ENCODE data around the gene POU2F1.

Gene POU2F1

GRCh38 chr1:167288390-167289074 is 67.8 kb downstream of the POU2F1 start:
- DNase-seq: no peak
- H2BK12ac ChIP-seq (ENCODE audit: low read length in 2 of 2): no peak overlapping the region
- no peak overlapping the region for H3K27ac ChIP-seq (ENCODE audit: low read length, poor library complexity, severe bottlenecking)

GRCh38 chr1:167289075-167289442 is 68.4 kb downstream of the POU2F1 start:
- no peaks in the 10 kb centered on the region for H3K9me3 ChIP-seq (ENCODE audit: control insufficient read depth, low read length)
- no CpG with 5 or more reads among the region's 1 CpG for WGBS
- no peak overlapping the region for H2AFZ ChIP-seq (ENCODE audit: low read depth, low read length)

More at GRCh38 chr1:167288390-167289074, 67.8 kb downstream of the POU2F1 start:
- no peak overlapping the region for H3K14ac ChIP-seq (ENCODE audit: low read length in 2 of 2)
- H2BK120ac ChIP-seq (ENCODE audit: low read depth, low read length): no peak overlapping the region
- peaks cover 3% of the 10 kb centered on the region for H3K4me1 ChIP-seq (ENCODE audit: control insufficient read depth, insufficient read depth, low read depth, low read length)
- no peak overlapping the region for H3K9ac ChIP-seq (ENCODE audit: low read length)
- H2BK15ac ChIP-seq (ENCODE audit: low read depth, poor library complexity, severe bottlenecking): no peak overlapping the region
- H3K79me1 ChIP-seq (replicated peaks; ENCODE audit: low read length, poor library complexity, severe bottlenecking): peaks cover 10% of the 10 kb centered on the region
- H3K18ac ChIP-seq (ENCODE audit: low read depth in 1 of 2, low read length in 2 of 2): no peak overlapping the region
- WGBS: 100% methylated on average over 1 of the region's 3 CpGs
- H3K36me3 ChIP-seq (ENCODE audit: control insufficient read depth in 1 of 2, insufficient read depth in 2 of 2, low read depth in 1 of 2, low read length in 2 of 2): no peaks in the 10 kb centered on the region
- H3K27me3 ChIP-seq (ENCODE audit: control insufficient read depth in 1 of 2, insufficient read depth in 1 of 2, low read length in 2 of 2): no peaks in the 10 kb centered on the region
- H2AK5ac ChIP-seq (ENCODE audit: low read length, severe bottlenecking): no peak overlapping the region
- no peak overlapping the region for H2AFZ ChIP-seq (ENCODE audit: low read depth, low read length)
- H3K4me3 ChIP-seq (ENCODE audit: insufficient read depth in 1 of 2, low read depth in 1 of 2, low read length in 2 of 2): no peak overlapping the region
- no peaks in the 10 kb centered on the region for H3K9me3 ChIP-seq (ENCODE audit: control insufficient read depth, low read length)
- H3K4ac ChIP-seq (ENCODE audit: low read depth in 1 of 2, low read length in 2 of 2): no peak overlapping the region
- no peak overlapping the region for H3K23ac ChIP-seq (ENCODE audit: low read length in 2 of 2)
- H2BK5ac ChIP-seq (ENCODE audit: low read depth, low read length, poor library complexity, severe bottlenecking): no peak overlapping the region
- H4K91ac ChIP-seq (ENCODE audit: low read length): no peak overlapping the region
- no peak overlapping the region for H4K8ac ChIP-seq (ENCODE audit: low read length)
- H3K4me2 ChIP-seq (ENCODE audit: low read length, poor library complexity, severe bottlenecking): no peak overlapping the region

GRCh38 chr1:167289966-167290365 is 69.3 kb downstream of the POU2F1 start:
- no peaks in the 10 kb centered on the region for H3K9me3 ChIP-seq (ENCODE audit: control insufficient read depth, low read length)
- H3K23ac ChIP-seq (ENCODE audit: low read length in 2 of 2): no peak overlapping the region
- no peak overlapping the region for H2AFZ ChIP-seq (ENCODE audit: low read depth, low read length)
- H2BK15ac ChIP-seq (ENCODE audit: low read depth, poor library complexity, severe bottlenecking): no peak overlapping the region
- no peak overlapping the region for H2AK5ac ChIP-seq (ENCODE audit: low read length, severe bottlenecking)
- H3K4me1 ChIP-seq (ENCODE audit: control insufficient read depth, insufficient read depth, low read depth, low read length): peaks cover 3% of the 10 kb centered on the region
- H4K8ac ChIP-seq (ENCODE audit: low read length): no peak overlapping the region
- no peak overlapping the region for H2BK5ac ChIP-seq (ENCODE audit: low read depth, low read length, poor library complexity, severe bottlenecking)
- H3K27me3 ChIP-seq (ENCODE audit: control insufficient read depth in 1 of 2, insufficient read depth in 1 of 2, low read length in 2 of 2): no peaks in the 10 kb centered on the region
- H3K9ac ChIP-seq (ENCODE audit: low read length): no peak overlapping the region
- H4K91ac ChIP-seq (ENCODE audit: low read length): no peak overlapping the region
- H3K79me1 ChIP-seq (replicated peaks; ENCODE audit: low read length, poor library complexity, severe bottlenecking): peaks cover 11% of the 10 kb centered on the region
- H3K27ac ChIP-seq (ENCODE audit: low read length, poor library complexity, severe bottlenecking): no peak overlapping the region
- no peaks in the 10 kb centered on the region for H3K36me3 ChIP-seq (ENCODE audit: control insufficient read depth in 1 of 2, insufficient read depth in 2 of 2, low read depth in 1 of 2, low read length in 2 of 2)
- H2BK120ac ChIP-seq (ENCODE audit: low read depth, low read length): no peak overlapping the region
- H3K14ac ChIP-seq (ENCODE audit: low read length in 2 of 2): no peak overlapping the region
- no peak overlapping the region for H3K4ac ChIP-seq (ENCODE audit: low read depth in 1 of 2, low read length in 2 of 2)
- DNase-seq: no peak
- 100% methylated on average over 4 of the region's 5 CpGs for WGBS
- no peak overlapping the region for H2BK12ac ChIP-seq (ENCODE audit: low read length in 2 of 2)
- no peak overlapping the region for H3K4me2 ChIP-seq (ENCODE audit: low read length, poor library complexity, severe bottlenecking)
- H3K18ac ChIP-seq (ENCODE audit: low read depth in 1 of 2, low read length in 2 of 2): peak overlapping the region in 1 of 2 experiments; percentile 21
- no peak overlapping the region for H3K4me3 ChIP-seq (ENCODE audit: insufficient read depth in 1 of 2, low read depth in 1 of 2, low read length in 2 of 2)

More at GRCh38 chr1:167289075-167289442, 68.4 kb downstream of the POU2F1 start:
- Histone ChIP-seq H3K18ac (ENCODE audit: low read depth in 1 of 2, low read length in 2 of 2) (no peak overlapping the region), H3K4me1 (ENCODE audit: control insufficient read depth, insufficient read depth, low read depth, low read length) (peaks cover 3% of the 10 kb centered on the region), H3K27ac (ENCODE audit: low read length, poor library complexity, severe bottlenecking) (no peak overlapping the region), H3K4ac (ENCODE audit: low read depth in 1 of 2, low read length in 2 of 2) (no peak overlapping the region), H3K4me3 (ENCODE audit: insufficient read depth in 1 of 2, low read depth in 1 of 2, low read length in 2 of 2) (no peak overlapping the region), H4K8ac (ENCODE audit: low read length) (no peak overlapping the region), H2BK120ac (ENCODE audit: low read depth, low read length) (no peak overlapping the region), H3K14ac (ENCODE audit: low read length in 2 of 2) (no peak overlapping the region), H2BK12ac (ENCODE audit: low read length in 2 of 2) (no peak overlapping the region), H3K79me1 (replicated peaks; ENCODE audit: low read length, poor library complexity, severe bottlenecking) (peaks cover 10% of the 10 kb centered on the region), H2BK15ac (ENCODE audit: low read depth, poor library complexity, severe bottlenecking) (no peak overlapping the region), H3K9ac (ENCODE audit: low read length) (no peak overlapping the region), H2AK5ac (ENCODE audit: low read length, severe bottlenecking) (no peak overlapping the region), H2BK5ac (ENCODE audit: low read depth, low read length, poor library complexity, severe bottlenecking) (no peak overlapping the region), H3K36me3 (ENCODE audit: control insufficient read depth in 1 of 2, insufficient read depth in 2 of 2, low read depth in 1 of 2, low read length in 2 of 2) (no peaks in the 10 kb centered on the region), H3K27me3 (ENCODE audit: control insufficient read depth in 1 of 2, insufficient read depth in 1 of 2, low read length in 2 of 2) (no peaks in the 10 kb centered on the region), H3K4me2 (ENCODE audit: low read length, poor library complexity, severe bottlenecking) (no peak overlapping the region), H3K23ac (ENCODE audit: low read length in 2 of 2) (no peak overlapping the region), H4K91ac (ENCODE audit: low read length) (no peak overlapping the region)
- DNase-seq: no peak

GRCh38 chr1:167291539-167292185 is 71.0 kb downstream of the POU2F1 start:
- Histone ChIP-seq H3K36me3 (ENCODE audit: control insufficient read depth in 1 of 2, insufficient read depth in 2 of 2, low read depth in 1 of 2, low read length in 2 of 2) (no peaks in the 10 kb centered on the region), H3K23ac (ENCODE audit: low read length in 2 of 2) (no peak overlapping the region), H2BK12ac (ENCODE audit: low read length in 2 of 2) (no peak overlapping the region), H3K14ac (ENCODE audit: low read length in 2 of 2) (no peak overlapping the region), H2BK5ac (ENCODE audit: low read depth, low read length, poor library complexity, severe bottlenecking) (no peak overlapping the region), H3K27ac (ENCODE audit: low read length, poor library complexity, severe bottlenecking) (no peak overlapping the region), H3K4me2 (ENCODE audit: low read length, poor library complexity, severe bottlenecking) (no peak overlapping the region), H2AFZ (ENCODE audit: low read depth, low read length) (no peak overlapping the region), H3K9ac (ENCODE audit: low read length) (no peak overlapping the region), H3K79me1 (replicated peaks; ENCODE audit: low read length, poor library complexity, severe bottlenecking) (peaks cover 11% of the 10 kb centered on the region), H3K4me1 (ENCODE audit: control insufficient read depth, insufficient read depth, low read depth, low read length) (peaks cover 3% of the 10 kb centered on the region), H2BK15ac (ENCODE audit: low read depth, poor library complexity, severe bottlenecking) (no peak overlapping the region), H2BK120ac (ENCODE audit: low read depth, low read length) (no peak overlapping the region), H4K8ac (ENCODE audit: low read length) (no peak overlapping the region), H4K91ac (ENCODE audit: low read length) (no peak overlapping the region), H3K4ac (ENCODE audit: low read depth in 1 of 2, low read length in 2 of 2) (no peak overlapping the region), H3K4me3 (ENCODE audit: insufficient read depth in 1 of 2, low read depth in 1 of 2, low read length in 2 of 2) (no peak overlapping the region), H2AK5ac (ENCODE audit: low read length, severe bottlenecking) (no peak overlapping the region), H3K18ac (ENCODE audit: low read depth in 1 of 2, low read length in 2 of 2) (no peak overlapping the region), H3K27me3 (ENCODE audit: control insufficient read depth in 1 of 2, insufficient read depth in 1 of 2, low read length in 2 of 2) (no peaks in the 10 kb centered on the region), H3K9me3 (ENCODE audit: control insufficient read depth, low read length) (no peaks in the 10 kb centered on the region)
- 35% methylated on average over 2 of the region's 3 CpGs for WGBS
- peak; percentile 57 for DNase-seq

Measured in mesenchymal stem cell (in vitro differentiated cells and primary cell).